ENCODE results near the gene MYL12B.
"Not testable (repeated sequence)": the region's sequence is repeated elsewhere in the genome, so short reads cannot be mapped to it uniquely, and the experiment has no call there.

Gene MYL12B

DNA sequence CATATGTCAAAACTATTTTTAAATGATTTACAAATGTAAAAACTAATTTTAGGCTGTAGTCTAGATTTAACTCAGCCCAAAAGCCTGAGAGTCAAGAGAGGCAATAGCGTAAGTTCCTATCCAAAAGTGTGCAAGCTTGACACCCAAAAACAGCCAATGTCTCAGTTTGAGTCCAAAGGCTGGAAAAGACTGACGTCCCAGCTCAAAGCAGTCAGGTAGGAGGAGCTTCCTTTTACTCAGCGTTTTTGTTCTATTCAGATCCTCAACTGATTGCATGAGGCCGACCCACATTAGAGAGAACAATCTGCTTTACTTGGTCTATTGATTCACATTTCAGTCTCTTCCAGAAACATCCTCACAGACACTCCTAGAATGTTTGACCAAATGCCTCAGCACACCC is 51.8 kb downstream of the MYL12B start:
- Histone ChIP-seq H3K27me3 (no peaks in the 10 kb centered on the region), H3K4me3 (no peak overlapping the region), H3K27ac (no peak overlapping the region), H3K9me3 (no peaks in the 10 kb centered on the region), H3K36me3 (no peaks in the 10 kb centered on the region), H3K4me1 (no peaks in the 10 kb centered on the region)
- TF ChIP-seq, protein P1, sequence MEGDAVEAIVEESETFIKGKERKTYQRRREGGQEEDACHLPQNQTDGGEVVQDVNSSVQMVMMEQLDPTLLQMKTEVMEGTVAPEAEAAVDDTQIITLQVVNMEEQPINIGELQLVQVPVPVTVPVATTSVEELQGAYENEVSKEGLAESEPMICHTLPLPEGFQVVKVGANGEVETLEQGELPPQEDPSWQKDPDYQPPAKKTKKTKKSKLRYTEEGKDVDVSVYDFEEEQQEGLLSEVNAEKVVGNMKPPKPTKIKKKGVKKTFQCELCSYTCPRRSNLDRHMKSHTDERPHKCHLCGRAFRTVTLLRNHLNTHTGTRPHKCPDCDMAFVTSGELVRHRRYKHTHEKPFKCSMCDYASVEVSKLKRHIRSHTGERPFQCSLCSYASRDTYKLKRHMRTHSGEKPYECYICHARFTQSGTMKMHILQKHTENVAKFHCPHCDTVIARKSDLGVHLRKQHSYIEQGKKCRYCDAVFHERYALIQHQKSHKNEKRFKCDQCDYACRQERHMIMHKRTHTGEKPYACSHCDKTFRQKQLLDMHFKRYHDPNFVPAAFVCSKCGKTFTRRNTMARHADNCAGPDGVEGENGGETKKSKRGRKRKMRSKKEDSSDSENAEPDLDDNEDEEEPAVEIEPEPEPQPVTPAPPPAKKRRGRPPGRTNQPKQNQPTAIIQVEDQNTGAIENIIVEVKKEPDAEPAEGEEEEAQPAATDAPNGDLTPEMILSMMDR (IDR thresholded peaks at IDR 0.05), result no peak
- intact Hi-C loops (cut with DNase I; ENCODE audit: low total_unique reads), result no loop called here
- DNase-seq, result no peak

DNA sequence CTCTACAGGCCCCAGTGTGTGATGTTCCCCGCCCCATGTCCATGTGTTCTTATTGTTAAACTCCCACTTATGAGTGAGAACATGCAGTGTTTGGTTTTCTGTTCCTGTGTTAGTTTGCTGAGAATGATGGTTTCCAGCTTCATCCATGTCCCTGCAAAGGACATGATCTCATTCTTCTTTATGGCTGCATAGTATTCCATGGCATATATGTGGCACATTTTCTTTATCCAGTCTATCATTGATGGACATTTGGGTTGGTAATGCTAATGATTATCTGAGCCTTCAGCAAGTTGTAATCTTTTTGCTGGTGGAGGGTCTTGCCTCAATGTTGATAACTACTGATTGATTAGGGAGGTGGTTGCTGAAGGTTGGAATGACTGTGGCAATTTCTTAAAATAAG is 53.4 kb downstream of the MYL12B start:
- DNase-seq; H3K9me3 ChIP-seq; H3K4me3 ChIP-seq; H3K27me3 ChIP-seq; H3K4me1 ChIP-seq; H3K36me3 ChIP-seq; H3K27ac ChIP-seq; intact Hi-C loops (cut with DNase I; ENCODE audit: low total_unique reads): not testable (repeated sequence)

DNA sequence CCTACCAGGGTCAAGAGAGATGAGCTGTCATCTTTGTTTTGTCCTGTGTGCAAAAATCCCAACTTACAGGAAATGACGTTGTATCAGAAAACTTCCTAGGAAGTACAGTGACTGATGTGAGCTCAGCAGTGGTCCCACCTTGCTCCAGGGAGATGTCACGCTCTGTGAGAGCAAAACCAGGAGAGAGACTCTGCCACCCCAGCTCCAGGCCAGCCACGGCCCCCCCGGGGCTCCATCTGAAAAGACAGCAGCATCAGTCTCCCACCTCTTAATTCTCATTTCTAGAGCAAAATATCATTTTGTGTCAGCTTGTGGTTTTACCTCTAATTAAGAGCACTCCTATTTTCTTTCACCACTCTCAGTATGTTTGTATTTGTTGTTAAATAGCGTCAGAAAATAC is 57.5 kb downstream of the MYL12B start:
- DNase-seq, result no peak
- no peaks in the 10 kb centered on the region for H3K4me1 ChIP-seq
- no peaks in the 10 kb centered on the region for H3K36me3 ChIP-seq
- H3K27ac ChIP-seq, result no peak overlapping the region
- H3K4me3 ChIP-seq, result no peak overlapping the region
- H3K27me3 ChIP-seq, result no peaks in the 10 kb centered on the region
- intact Hi-C loops (cut with DNase I; ENCODE audit: low total_unique reads), result no loop called here
- no peaks in the 10 kb centered on the region for H3K9me3 ChIP-seq
- TF ChIP-seq, protein P1 (IDR thresholded peaks at IDR 0.05), result no peak

DNA sequence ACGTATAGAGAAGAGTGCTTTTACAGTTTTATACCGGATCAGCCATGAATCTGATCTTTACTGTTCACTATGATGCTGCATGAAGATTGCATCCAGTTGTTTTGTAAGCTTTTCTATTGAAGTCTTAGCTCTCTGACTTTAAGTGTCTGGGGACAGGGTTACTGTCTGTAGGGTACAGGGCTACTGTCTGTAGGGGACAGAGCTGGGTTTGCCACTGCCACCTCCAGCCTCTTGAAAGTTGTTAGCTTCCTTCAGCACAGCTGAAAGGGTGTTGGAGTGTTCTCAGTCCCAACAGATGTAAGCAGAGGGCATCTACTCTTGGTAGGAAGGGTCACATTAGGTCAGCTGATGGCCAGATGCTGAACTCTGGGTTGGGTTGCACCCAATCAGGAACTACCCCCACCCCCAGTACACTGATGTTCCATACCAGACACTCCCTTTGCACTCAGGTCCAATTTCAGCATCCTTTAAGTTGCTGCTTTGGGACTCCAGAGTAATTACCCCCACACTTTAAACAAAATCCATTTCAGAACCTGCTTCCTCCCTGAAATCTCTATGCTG is 58.0 kb downstream of the MYL12B start:
- intact Hi-C loops (cut with DNase I; ENCODE audit: low total_unique reads), result no loop called here
- TF ChIP-seq, protein P1 (IDR thresholded peaks at IDR 0.05), result no peak
- H3K4me3 ChIP-seq, result no peak overlapping the region

DNA sequence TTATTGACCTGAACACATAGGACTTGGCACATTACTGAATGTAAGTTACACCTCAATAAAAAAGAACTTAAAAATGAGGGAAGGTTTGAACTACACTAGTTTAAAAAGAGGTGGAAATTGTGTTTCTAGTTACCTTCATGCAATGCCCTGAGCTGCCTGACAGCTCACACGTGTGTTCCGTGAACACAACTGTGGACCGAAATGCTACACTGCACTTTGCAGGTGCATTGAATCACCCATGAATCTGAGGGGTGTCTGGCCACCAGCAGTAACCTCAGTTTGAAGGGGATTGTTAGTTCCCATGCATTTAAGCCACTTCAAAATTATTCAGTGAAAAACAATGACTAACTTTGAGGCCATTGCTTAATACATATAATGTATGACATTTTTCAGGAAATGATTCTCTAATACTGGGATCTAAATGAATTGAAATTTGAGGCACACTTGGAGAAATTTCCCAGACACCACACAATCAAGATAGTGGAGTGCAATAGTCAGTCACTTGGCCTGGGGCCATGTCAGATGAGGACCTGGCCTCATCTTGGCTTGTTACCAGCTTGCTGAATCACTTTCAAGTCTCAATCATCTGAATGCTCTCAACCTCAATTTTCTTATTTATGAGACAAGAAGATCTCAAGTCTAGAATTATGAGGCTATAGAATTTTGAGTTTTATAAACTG is 59.3 kb downstream of the MYL12B start:
- no peaks in the 10 kb centered on the region for H3K4me1 ChIP-seq
- intact Hi-C loops (cut with DNase I; ENCODE audit: low total_unique reads), result no loop called here
- no peak for DNase-seq

More for the DNA sequence above, 58.0 kb downstream of the MYL12B start:
- Histone ChIP-seq H3K4me1 (no peaks in the 10 kb centered on the region), H3K27ac (no peak overlapping the region), H3K27me3 (no peaks in the 10 kb centered on the region), H3K36me3 (no peaks in the 10 kb centered on the region), H3K9me3 (no peaks in the 10 kb centered on the region)
- DNase-seq, result no peak

DNA sequence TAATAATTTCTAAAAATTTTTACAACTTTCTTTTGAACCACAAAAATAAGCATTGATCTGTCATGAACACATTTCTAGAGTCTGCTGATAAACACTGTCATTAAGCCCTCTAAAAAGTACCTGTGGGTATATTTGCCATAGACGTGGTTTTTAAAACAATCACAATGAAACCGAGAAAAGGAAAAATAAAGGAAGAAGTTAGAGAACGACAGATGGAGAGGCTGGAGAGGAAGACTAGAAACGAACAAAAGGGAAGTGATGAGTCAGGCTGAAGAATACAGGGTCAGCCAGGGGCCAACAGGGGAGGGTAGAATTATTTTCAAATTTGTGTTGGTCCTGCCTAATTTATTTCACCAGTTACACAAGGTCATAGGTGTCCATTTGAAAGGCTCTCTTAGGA is 62.0 kb downstream of the MYL12B start:
- no peak overlapping the region for H3K27ac ChIP-seq
- TF ChIP-seq, protein P1 (IDR thresholded peaks at IDR 0.05), result no peak
- H3K4me1 ChIP-seq, result no peaks in the 10 kb centered on the region
- intact Hi-C loops (cut with DNase I; ENCODE audit: low total_unique reads), result no loop called here
- no peak for DNase-seq
- H3K4me3 ChIP-seq, result no peak overlapping the region
- H3K9me3 ChIP-seq, result no peaks in the 10 kb centered on the region
- no peaks in the 10 kb centered on the region for H3K27me3 ChIP-seq
- H3K36me3 ChIP-seq, result no peaks in the 10 kb centered on the region

More for the DNA sequence above, 59.3 kb downstream of the MYL12B start:
- no peaks in the 10 kb centered on the region for H3K36me3 ChIP-seq
- H3K4me3 ChIP-seq, result no peak overlapping the region
- TF ChIP-seq, protein P1 (IDR thresholded peaks at IDR 0.05), result no peak
- H3K27ac ChIP-seq, result no peak overlapping the region
- H3K9me3 ChIP-seq, result no peaks in the 10 kb centered on the region
- no peaks in the 10 kb centered on the region for H3K27me3 ChIP-seq
